AG04450 (cell line): ENCODE measurements around the gene TCERG1L. TPM values are rescaled to one million over a fixed set of nuclear protein-coding genes. Genes with fewer than 3 reads are reported as not detected.

Experiments used
- CTCF ChIA-PET: fragments of 300-600, 350-600 bp; formaldehyde crosslinking; extraction: SDS; loops from one replicate; lab custom pipeline; 2022; ENCODE audit warnings: antibody characterized with exemption, inconsistent platforms; lab: Charles Lee
- POLR2A ChIA-PET: fragments of 350-600 bp; formaldehyde crosslinking; extraction: SDS; loops from one replicate; lab custom pipeline; 2021; ENCODE audit warnings: antibody characterized with exemption, inconsistent platforms; lab: Yijun Ruan, JAX
- DNase-seq: peaks from one replicate; pipeline ENCODE4 v3.0.0-alpha.2; 2011; ENCODE audit warnings: low read depth, low spot score
- H3K27ac ChIP-seq: one replicate; pipeline ENCODE4 v1.5.1; 2012; ENCODE audit warnings: low read depth, low read length, control low read depth
- H3K27me3 ChIP-seq: one replicate; pipeline ENCODE4 v1.6.0; 2012; ENCODE audit warnings: low read length; ENCODE audit not compliant: control insufficient read depth, insufficient read depth
- H3K4me3 ChIP-seq: 2 replicates; pipeline ENCODE4 v1.5.1; 2011; ENCODE audit warnings: mild to moderate bottlenecking, low read depth, low read length, control low read depth
- H3K9me3 ChIP-seq: 2 replicates; pipeline ENCODE4 v1.5.1; 2012; ENCODE audit warnings: low read length; ENCODE audit not compliant: control insufficient read depth, insufficient read depth
- polyA plus RNA-seq: library from polyadenylated mRNA; depleted of rRNA; stranded (reverse); fragments of >200 nt; gene quantifications from 2 replicates; pipeline ENCODE4 v1.2.3, GENCODE V29; 2011
- TF ChIP-seq, protein P1 (sequence below): IDR thresholded peaks from 2 replicates; pipeline ENCODE4 v1.5.1; 2011; ENCODE audit warnings: low read depth, low read length, control low read depth, inconsistent platforms

Gene TCERG1L
- polyA plus RNA-seq, 1 experiment, result not detected

DNA sequence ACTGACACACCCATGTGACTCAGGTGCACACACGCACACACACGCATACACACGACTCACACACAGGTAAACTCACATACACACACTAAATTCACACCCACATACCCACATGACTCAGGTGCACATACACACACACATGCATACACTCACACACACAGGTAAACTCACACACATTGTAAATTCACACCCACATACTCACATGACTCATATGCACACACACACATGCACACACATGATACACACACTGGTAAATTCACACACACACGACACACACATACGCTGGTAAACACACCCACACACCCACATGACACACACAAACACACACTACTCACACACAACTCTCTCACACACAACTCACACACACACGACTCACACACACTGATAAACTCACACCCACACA is 63.6 kb downstream of the TCERG1L start:
- CTCF ChIA-PET, result no interaction called here
- Histone ChIP-seq H3K4me3 (no peak overlapping the region), H3K27me3 (no peaks in the 10 kb centered on the region), H3K27ac (no peak overlapping the region), H3K9me3 (peaks cover 94% of the 10 kb centered on the region)
- DNase-seq, result no peak
- POLR2A ChIA-PET, result no interaction called here
- TF ChIP-seq, protein P1, sequence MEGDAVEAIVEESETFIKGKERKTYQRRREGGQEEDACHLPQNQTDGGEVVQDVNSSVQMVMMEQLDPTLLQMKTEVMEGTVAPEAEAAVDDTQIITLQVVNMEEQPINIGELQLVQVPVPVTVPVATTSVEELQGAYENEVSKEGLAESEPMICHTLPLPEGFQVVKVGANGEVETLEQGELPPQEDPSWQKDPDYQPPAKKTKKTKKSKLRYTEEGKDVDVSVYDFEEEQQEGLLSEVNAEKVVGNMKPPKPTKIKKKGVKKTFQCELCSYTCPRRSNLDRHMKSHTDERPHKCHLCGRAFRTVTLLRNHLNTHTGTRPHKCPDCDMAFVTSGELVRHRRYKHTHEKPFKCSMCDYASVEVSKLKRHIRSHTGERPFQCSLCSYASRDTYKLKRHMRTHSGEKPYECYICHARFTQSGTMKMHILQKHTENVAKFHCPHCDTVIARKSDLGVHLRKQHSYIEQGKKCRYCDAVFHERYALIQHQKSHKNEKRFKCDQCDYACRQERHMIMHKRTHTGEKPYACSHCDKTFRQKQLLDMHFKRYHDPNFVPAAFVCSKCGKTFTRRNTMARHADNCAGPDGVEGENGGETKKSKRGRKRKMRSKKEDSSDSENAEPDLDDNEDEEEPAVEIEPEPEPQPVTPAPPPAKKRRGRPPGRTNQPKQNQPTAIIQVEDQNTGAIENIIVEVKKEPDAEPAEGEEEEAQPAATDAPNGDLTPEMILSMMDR, result no peak

- TF ChIP-seq, protein P1, result no peak
- ChIA-PET CTCF (no interaction called here), POLR2A (no interaction called here)
- Histone ChIP-seq H3K27me3 (no peaks in the 10 kb centered on the region), H3K9me3 (peaks cover 87% of the 10 kb centered on the region), H3K4me3 (no peak overlapping the region), H3K27ac (no peak overlapping the region)
- DNase-seq, result no peak
Observed at GRCh38 chr10:131246775-131247174, 64.7 kb downstream of the TCERG1L start.

- H3K9me3 ChIP-seq, result peaks cover 84% of the 10 kb centered on the region
- no peak for DNase-seq
- H3K27ac ChIP-seq, result no peak overlapping the region
- TF ChIP-seq, protein P1, result no peak
- H3K4me3 ChIP-seq, result no peak overlapping the region
- CTCF ChIA-PET, result no interaction called here
- H3K27me3 ChIP-seq, result no peaks in the 10 kb centered on the region
- POLR2A ChIA-PET, result no interaction called here
Observed at GRCh38 chr10:131246089-131246488, 65.4 kb downstream of the TCERG1L start.

GRCh38 chr10:131245475-131246059 is 66.0 kb downstream of the TCERG1L start:
- POLR2A ChIA-PET, result no interaction called here
- H3K27ac ChIP-seq, result no peak overlapping the region
- CTCF ChIA-PET, result no interaction called here
- no peak overlapping the region for H3K4me3 ChIP-seq
- TF ChIP-seq, protein P1, result no peak
- H3K27me3 ChIP-seq, result no peaks in the 10 kb centered on the region
- DNase-seq, result no peak
- H3K9me3 ChIP-seq, result peaks cover 84% of the 10 kb centered on the region

GRCh38 chr10:131244836-131245235 is 66.7 kb downstream of the TCERG1L start:
- Histone ChIP-seq H3K9me3 (peaks cover 84% of the 10 kb centered on the region), H3K27ac (no peak overlapping the region), H3K27me3 (no peaks in the 10 kb centered on the region), H3K4me3 (no peak overlapping the region)
- CTCF ChIA-PET, result no interaction called here
- TF ChIP-seq, protein P1, result no peak
- no peak for DNase-seq
- POLR2A ChIA-PET, result no interaction called here
